RWPE2 (cell line): ENCODE data around the gene SORCS1.

Experiments used
- ATAC-seq: fragments of 200-7000 bp; cut with Tn5 transposase; 3 replicates; pipeline ENCODE4 v1.9.1; 2021; ENCODE audit warnings: low read depth
- DNase-seq: peaks from one replicate; pipeline ENCODE4 v3.0.0-alpha.2; 2020; ENCODE audit warnings: low spot score
- H3K27ac ChIP-seq: fragments of 450-650 bp; 2 replicates; pipeline ENCODE4 v1.5.1; 2017; ENCODE audit warnings: mild to moderate bottlenecking; ENCODE audit not compliant: poor library complexity, severe bottlenecking
- H3K27me3 ChIP-seq: fragments of 250-450 bp; sonication (Bioruptor Pico); 2 replicates; pipeline ENCODE4 v1.5.1; 2021; ENCODE audit warnings: mild to moderate bottlenecking, moderate library complexity; ENCODE audit not compliant: insufficient read depth, poor library complexity, severe bottlenecking
- H3K36me3 ChIP-seq: fragments of 250-450 bp; sonication (Bioruptor Pico); 2 replicates; pipeline ENCODE4 v1.5.1; 2020; ENCODE audit warnings: low read depth, mild to moderate bottlenecking, moderate library complexity
- H3K4me1 ChIP-seq: fragments of 250-450 bp; sonication (Bioruptor Pico); 2 replicates; pipeline ENCODE4 v1.5.1; 2021; ENCODE audit warnings: mild to moderate bottlenecking, moderate library complexity; ENCODE audit not compliant: insufficient read depth, poor library complexity, severe bottlenecking
- H3K4me3 ChIP-seq: fragments of 250-450 bp; sonication (Bioruptor Pico); 2 replicates; pipeline ENCODE4 v1.5.1; 2021; ENCODE audit warnings: mild to moderate bottlenecking, moderate library complexity; ENCODE audit not compliant: severe bottlenecking
- H3K9me3 ChIP-seq: fragments of 250-450 bp; sonication (Bioruptor Pico); 2 replicates; pipeline ENCODE4 v1.5.1; 2021; ENCODE audit warnings: mild to moderate bottlenecking, moderate library complexity; ENCODE audit not compliant: severe bottlenecking
- CTCF ChIP-seq: fragments of 450-650 bp; IDR thresholded peaks from one replicate; pipeline ENCODE4 v1.5.1; 2017; ENCODE audit warnings: mild to moderate bottlenecking, moderate library complexity; ENCODE audit not compliant: poor library complexity, severe bottlenecking

The SORCS1 gene

GRCh38 chr10:107122703-107123102, 41.8 kb downstream of the SORCS1 start:
- Histone ChIP-seq H3K4me1 (no peaks in the 10 kb centered on the region), H3K27me3 (no peaks in the 10 kb centered on the region), H3K4me3 (no peak overlapping the region), H3K9me3 (no peaks in the 10 kb centered on the region), H3K36me3 (no peaks in the 10 kb centered on the region), H3K27ac (no peak overlapping the region)
- no peak for TF ChIP-seq CTCF
- DNase-seq (no peak), ATAC-seq (no peak)

- DNase-seq (no peak), ATAC-seq (no peak)
- H3K9me3 ChIP-seq, result no peaks in the 10 kb centered on the region
- no peak overlapping the region for H3K4me3 ChIP-seq
- H3K4me1 ChIP-seq, result no peaks in the 10 kb centered on the region
- no peaks in the 10 kb centered on the region for H3K36me3 ChIP-seq
- H3K27ac ChIP-seq, result no peak overlapping the region
- TF ChIP-seq CTCF, result no peak
- H3K27me3 ChIP-seq, result no peaks in the 10 kb centered on the region
Observed at GRCh38 chr10:107118866-107119265, 45.6 kb downstream of the SORCS1 start.

- DNase-seq, result no peak
- Histone ChIP-seq H3K9me3 (no peaks in the 10 kb centered on the region), H3K4me1 (no peaks in the 10 kb centered on the region), H3K27me3 (no peaks in the 10 kb centered on the region), H3K4me3 (no peak overlapping the region), H3K36me3 (no peaks in the 10 kb centered on the region), H3K27ac (no peak overlapping the region)
- TF ChIP-seq CTCF, result no peak
- ATAC-seq, result no peak
Observed at GRCh38 chr10:107104026-107104652, 60.4 kb downstream of the SORCS1 start.

GRCh38 chr10:107103174-107104025, 61.1 kb downstream of the SORCS1 start:
- no peaks in the 10 kb centered on the region for H3K9me3 ChIP-seq
- H3K4me1 ChIP-seq, result no peaks in the 10 kb centered on the region
- no peaks in the 10 kb centered on the region for H3K36me3 ChIP-seq
- H3K27me3 ChIP-seq, result no peaks in the 10 kb centered on the region
- DNase-seq (no peak), ATAC-seq (no peak)
- TF ChIP-seq CTCF, result no peak
- H3K4me3 ChIP-seq, result no peak overlapping the region
- no peak overlapping the region for H3K27ac ChIP-seq

- no peaks in the 10 kb centered on the region for H3K27me3 ChIP-seq
- no peak for ATAC-seq
- no peaks in the 10 kb centered on the region for H3K36me3 ChIP-seq
- H3K9me3 ChIP-seq, result no peaks in the 10 kb centered on the region
- no peak overlapping the region for H3K4me3 ChIP-seq
- no peak for DNase-seq
- H3K4me1 ChIP-seq, result no peaks in the 10 kb centered on the region
- no peak for TF ChIP-seq CTCF
- no peak overlapping the region for H3K27ac ChIP-seq
Observed at GRCh38 chr10:107098326-107098725, 66.2 kb downstream of the SORCS1 start.
